ENCODE results near the gene CSAD. TPM values are rescaled to one million over a fixed set of nuclear protein-coding genes. Genes with fewer than 3 reads are reported as not detected.

Gene CSAD
- total and polyA plus RNA-seq, 10 donors: 17.9 to 73.0 (median 36.3) TPM

GRCh38 chr12:53160000-53160399, 20.7 kb downstream of the CSAD start:
- TF ChIP-seq POLR2AphosphoS5 (IDR thresholded peaks at IDR 0.05) (no peak), POLR2A (IDR thresholded peaks at IDR 0.05) (no peak), CTCF (IDR thresholded peaks at IDR 0.05 in 8 of 11, conservative IDR thresholded peaks at IDR 0.05 in 3 of 11) (no peak)
- no peak overlapping the region for H3K4me3 ChIP-seq
- DNase-seq: no peak
- H3K27ac ChIP-seq: no peak overlapping the region
- H3K36me3 ChIP-seq: peaks cover 0 to 26% (median 6%) of the 10 kb centered on the region in 6 donors
- intact Hi-C loops (cut with DNase I; ENCODE audit: low total_unique reads): loop anchor here (5.0 kb wide), 1 partner anchor 32 kb away; no protein-coding TSS in a partner anchor
- peaks cover 0 to 10% (median 8%) of the 10 kb centered on the region in 6 donors for H3K4me1 ChIP-seq
- H3K9me3 ChIP-seq: no peaks in the 10 kb centered on the region
- 85 to 92% (median 90%) methylated on average over 16 of the region's 16 CpGs for WGBS, 5 donors
- H3K27me3 ChIP-seq (replicated peaks in 1 of 7): no peaks in the 10 kb centered on the region

DNA sequence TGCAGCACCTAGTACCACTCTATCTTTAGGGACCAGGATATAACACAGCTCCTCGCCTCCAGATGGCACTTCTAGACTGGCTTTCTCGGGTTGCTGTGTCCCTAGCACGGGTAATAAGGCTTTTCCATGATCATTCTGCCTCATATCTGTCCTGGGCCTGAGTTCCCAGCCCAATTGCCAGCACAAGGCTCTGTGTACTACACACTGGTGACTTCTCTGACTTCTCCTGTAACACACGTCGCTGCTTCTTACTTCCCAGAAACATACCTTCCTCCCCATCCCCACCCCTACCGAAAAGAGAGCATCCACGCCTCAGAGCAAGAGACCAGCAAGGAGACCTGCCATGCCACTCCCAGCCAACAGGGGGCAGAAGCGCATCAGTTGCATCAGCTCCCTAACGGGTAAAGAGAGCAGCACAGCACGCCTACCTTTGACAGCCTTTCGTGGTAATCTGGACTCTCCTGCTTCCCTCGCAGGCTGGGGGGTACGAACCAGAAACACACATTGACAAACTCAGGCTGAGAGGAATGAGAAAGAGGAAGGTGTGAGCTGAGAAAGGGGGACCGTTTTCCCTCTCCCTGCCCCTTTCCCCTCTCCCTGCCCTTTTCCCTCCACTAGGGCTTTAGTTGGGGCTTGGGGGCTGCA, 21.4 kb downstream of the CSAD start:
- 11 to 17% (median 13%) methylated on average over 13 to 14 of the region's 14 CpGs for WGBS, 5 donors
- Histone ChIP-seq H3K4me1 (peaks cover 0 to 10% (median 8%) of the 10 kb centered on the region in 6 donors), H3K4me3 (no peak overlapping the region), H3K36me3 (peaks cover 0 to 26% (median 6%) of the 10 kb centered on the region in 6 donors), H3K9me3 (no peaks in the 10 kb centered on the region), H3K27ac (no peak overlapping the region), H3K27me3 (replicated peaks in 1 of 7) (no peaks in the 10 kb centered on the region)
- TF ChIP-seq CTCF (IDR thresholded peaks at IDR 0.05 in 8 of 11, conservative IDR thresholded peaks at IDR 0.05 in 3 of 11) (peak; percentile 89 to 99 (median 99)), POLR2A (IDR thresholded peaks at IDR 0.05) (no peak), POLR2AphosphoS5 (IDR thresholded peaks at IDR 0.05) (peak in 2 of 3 donors; percentile 59 to 67)
- peak; percentile 94 for DNase-seq
- intact Hi-C loops (cut with DNase I; ENCODE audit: low total_unique reads): loop anchor here (5.0 kb wide), 1 partner anchor 33 kb away; no protein-coding TSS in a partner anchor

DNA sequence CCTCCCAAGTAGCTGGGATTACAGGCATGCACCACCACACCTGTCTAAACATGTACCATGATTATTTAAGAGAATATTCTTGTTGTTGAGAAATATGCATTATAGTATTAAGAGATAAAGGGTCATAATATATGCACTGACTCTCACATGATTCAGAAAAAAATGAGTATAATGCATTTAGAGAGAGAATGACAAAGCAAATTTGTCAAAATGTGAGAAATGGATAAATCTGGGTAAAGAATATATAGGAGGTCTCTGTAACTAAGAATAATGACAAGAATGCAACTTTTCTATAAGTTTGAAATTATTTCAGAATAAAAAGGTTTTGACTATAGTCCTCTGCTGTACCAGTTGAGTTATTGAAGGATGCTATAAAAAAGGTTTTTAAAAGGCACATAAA, 28.3 kb downstream of the CSAD start:
- no peak overlapping the region for H3K27ac ChIP-seq
- intact Hi-C loops (cut with DNase I; ENCODE audit: low total_unique reads): no loop called here
- no peaks in the 10 kb centered on the region for H3K36me3 ChIP-seq
- no peaks in the 10 kb centered on the region for H3K9me3 ChIP-seq
- H3K27me3 ChIP-seq (replicated peaks in 1 of 7): no peaks in the 10 kb centered on the region
- no peaks in the 10 kb centered on the region for H3K4me1 ChIP-seq
- H3K4me3 ChIP-seq: no peak overlapping the region
- no peak for TF ChIP-seq POLR2A (IDR thresholded peaks at IDR 0.05)
- no peak for TF ChIP-seq POLR2AphosphoS5 (IDR thresholded peaks at IDR 0.05)
- no peak for TF ChIP-seq CTCF (IDR thresholded peaks at IDR 0.05 in 8 of 11, conservative IDR thresholded peaks at IDR 0.05 in 3 of 11)
- DNase-seq: no peak

DNA sequence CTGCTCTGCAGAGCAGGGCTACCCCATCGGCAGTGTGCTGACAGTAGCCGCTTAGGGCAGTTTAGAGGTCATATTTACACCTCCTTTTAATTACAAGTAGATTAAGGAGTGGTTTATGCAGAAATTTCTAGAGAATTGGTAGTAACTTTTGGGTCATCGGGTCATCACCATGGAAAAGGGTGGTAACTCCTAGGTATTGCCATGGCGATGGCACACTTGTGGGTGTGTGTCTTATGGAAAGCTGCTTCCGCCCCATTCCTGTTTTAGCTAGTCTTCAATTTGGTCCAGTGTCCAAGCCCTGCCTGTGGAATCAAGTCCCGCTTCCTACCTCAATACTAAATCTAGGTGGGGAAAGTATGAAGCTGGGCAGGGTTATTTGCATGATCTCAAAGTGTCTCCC, 29.7 kb downstream of the CSAD start:
- TF ChIP-seq CTCF (IDR thresholded peaks at IDR 0.05 in 8 of 11, conservative IDR thresholded peaks at IDR 0.05 in 3 of 11) (no peak), POLR2AphosphoS5 (IDR thresholded peaks at IDR 0.05) (no peak), POLR2A (IDR thresholded peaks at IDR 0.05) (no peak)
- H3K36me3 ChIP-seq: no peaks in the 10 kb centered on the region
- intact Hi-C loops (cut with DNase I; ENCODE audit: low total_unique reads): no loop called here
- H3K4me1 ChIP-seq: no peaks in the 10 kb centered on the region
- no peak for DNase-seq
- no peaks in the 10 kb centered on the region for H3K27me3 ChIP-seq (replicated peaks in 1 of 7)
- no peak overlapping the region for H3K4me3 ChIP-seq
- H3K9me3 ChIP-seq: no peaks in the 10 kb centered on the region
- no peak overlapping the region for H3K27ac ChIP-seq
- WGBS, 5 donors: 89 to 96% (median 95%) methylated on average over 6 of the region's 6 CpGs
